Bronchial epithelial cell (primary cell): Measurements from ENCODE around the gene ITGA5. TPM values are rescaled to one million over a fixed set of nuclear protein-coding genes. Genes with fewer than 3 reads are reported as not detected.

Experiments
- DNase-seq: peaks from one replicate; pipeline ENCODE4 v3.0.0-alpha.2; 2010; ENCODE audit warnings: low read depth
- FAIRE-seq: peaks from 2 replicates; lab custom pipeline; 2011; peaks lifted over from hg19 to GRCh38; lab: Jason Lieb, UNC
- H3K27me3 ChIP-seq: 2 replicates; pipeline ENCODE4 v1.5.1; 2011; ENCODE audit warnings: low read length; ENCODE audit not compliant: control insufficient read depth, insufficient read depth
- H3K36me3 ChIP-seq: 2 replicates; pipeline ENCODE4 v1.5.1; 2011; ENCODE audit warnings: low read length; ENCODE audit not compliant: control insufficient read depth, insufficient read depth
- H3K4me3 ChIP-seq: 2 replicates; pipeline ENCODE4 v1.5.1; 2011; ENCODE audit warnings: mild to moderate bottlenecking, low read depth, low read length, control low read depth
- total RNA-seq: library from RNA; depleted of rRNA; stranded (reverse); fragments of >200 nt; gene quantifications from 2 replicates; pipeline ENCODE4 v1.2.1, GENCODE V29; 2014
- TF ChIP-seq, protein P1 (sequence below): IDR thresholded peaks from 2 replicates; pipeline ENCODE4 v1.5.1; 2011; ENCODE audit warnings: mild to moderate bottlenecking, moderate library complexity, low read length, control low read depth, inconsistent platforms; ENCODE audit not compliant: insufficient read depth, severe bottlenecking

ITGA5 gene
- total RNA-seq, 1 donor from 2014 or later = 98.5 TPM

DNA sequence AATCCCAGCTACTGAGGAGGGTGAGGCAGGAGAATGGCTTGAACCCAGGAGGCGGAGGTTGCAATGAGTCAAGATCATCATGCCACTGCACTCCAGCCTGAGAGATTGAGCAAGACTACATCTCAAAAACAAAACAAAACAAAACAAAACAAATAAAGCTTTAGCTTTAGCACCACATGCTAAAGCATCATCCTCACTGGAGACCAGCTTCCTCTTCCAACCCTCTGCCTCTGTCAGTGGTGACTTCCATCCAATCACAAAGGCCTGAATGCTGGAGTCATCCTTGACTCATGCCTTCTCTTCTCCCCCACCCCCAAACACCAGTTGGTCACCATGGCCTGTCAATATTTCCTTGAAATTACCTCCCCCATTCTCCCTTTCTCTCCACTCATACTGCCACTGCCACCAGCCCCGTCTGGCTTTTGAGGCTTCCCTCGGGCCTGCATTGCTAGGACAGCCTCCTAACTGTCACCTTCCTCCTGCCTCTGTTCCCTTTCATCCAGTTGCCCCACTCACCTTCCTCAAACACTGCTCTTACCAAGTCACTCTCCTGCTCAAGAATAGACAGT lies 35.9 kb downstream of the ITGA5 start:
- FAIRE-seq = peak; percentile 88
- TF ChIP-seq, protein P1, sequence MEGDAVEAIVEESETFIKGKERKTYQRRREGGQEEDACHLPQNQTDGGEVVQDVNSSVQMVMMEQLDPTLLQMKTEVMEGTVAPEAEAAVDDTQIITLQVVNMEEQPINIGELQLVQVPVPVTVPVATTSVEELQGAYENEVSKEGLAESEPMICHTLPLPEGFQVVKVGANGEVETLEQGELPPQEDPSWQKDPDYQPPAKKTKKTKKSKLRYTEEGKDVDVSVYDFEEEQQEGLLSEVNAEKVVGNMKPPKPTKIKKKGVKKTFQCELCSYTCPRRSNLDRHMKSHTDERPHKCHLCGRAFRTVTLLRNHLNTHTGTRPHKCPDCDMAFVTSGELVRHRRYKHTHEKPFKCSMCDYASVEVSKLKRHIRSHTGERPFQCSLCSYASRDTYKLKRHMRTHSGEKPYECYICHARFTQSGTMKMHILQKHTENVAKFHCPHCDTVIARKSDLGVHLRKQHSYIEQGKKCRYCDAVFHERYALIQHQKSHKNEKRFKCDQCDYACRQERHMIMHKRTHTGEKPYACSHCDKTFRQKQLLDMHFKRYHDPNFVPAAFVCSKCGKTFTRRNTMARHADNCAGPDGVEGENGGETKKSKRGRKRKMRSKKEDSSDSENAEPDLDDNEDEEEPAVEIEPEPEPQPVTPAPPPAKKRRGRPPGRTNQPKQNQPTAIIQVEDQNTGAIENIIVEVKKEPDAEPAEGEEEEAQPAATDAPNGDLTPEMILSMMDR = no peak
- Histone ChIP-seq H3K4me3 (no peak overlapping the region), H3K36me3 (peaks cover 17% of the 10 kb centered on the region), H3K27me3 (no peaks in the 10 kb centered on the region)
- DNase-seq = peak; percentile 99

DNA sequence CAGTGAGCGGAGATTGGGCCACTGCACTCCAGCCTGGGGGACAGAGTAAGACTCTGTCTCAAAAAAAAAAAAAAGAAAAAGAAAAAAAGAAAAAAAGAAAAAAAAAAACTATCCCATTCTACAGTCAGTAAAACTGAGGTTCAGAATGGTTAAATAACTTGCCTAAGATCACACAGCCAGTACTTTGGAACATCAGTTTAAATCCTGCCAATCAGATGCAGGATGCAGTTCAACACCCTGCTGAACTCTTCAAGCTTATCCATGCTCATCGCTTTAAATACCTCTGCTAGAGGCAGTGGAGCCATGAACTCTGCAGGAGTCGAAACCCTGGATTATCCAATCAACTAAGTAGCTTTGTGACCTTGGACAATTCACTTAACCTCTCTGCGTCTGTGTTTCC lies 37.9 kb downstream of the ITGA5 start:
- Histone ChIP-seq H3K36me3 (peaks cover 28% of the 10 kb centered on the region), H3K27me3 (no peaks in the 10 kb centered on the region), H3K4me3 (no peak overlapping the region)
- TF ChIP-seq, protein P1 = no peak
- FAIRE-seq = no peak
- DNase-seq = no peak

DNA sequence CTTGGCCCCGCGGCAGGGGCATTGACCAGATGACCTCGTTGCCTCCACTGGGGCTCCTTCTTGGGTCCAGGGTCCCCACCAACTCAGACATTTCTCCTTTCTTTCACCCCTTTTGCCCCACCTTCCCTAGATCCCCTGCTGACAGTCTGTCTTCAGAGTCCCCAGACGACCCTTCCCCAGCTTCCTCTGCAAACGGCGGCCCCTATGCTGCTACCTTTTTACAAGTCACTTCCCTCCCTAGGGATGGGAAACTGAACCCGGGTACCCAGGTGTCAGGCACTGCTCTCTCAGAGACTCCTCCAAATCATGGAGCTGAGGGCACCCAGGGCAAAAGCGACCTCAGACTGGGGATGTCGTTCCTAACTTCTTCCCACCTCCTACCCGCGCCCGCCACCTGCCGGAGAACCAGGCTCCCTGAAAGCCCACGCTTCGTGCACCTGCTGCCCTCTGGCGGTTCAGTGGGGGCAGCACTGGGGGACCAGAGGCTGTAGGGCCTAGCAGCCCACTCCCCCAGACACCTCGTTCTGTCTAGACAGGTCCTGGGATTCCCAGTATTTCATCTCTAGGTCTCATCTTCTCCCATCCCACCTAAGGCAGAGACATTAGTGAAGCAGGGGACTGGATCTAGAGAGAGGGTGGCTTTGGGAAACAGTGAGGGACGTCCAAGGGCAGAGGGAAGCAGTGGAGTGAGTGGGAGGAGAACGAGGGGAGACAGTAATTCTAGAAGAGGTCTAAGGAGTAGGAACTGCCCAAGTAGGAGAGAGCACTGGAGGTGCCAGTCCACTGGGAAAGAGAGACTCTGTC lies 39.5 kb downstream of the ITGA5 start:
- TF ChIP-seq, protein P1 = peak; percentile 100
- H3K36me3 ChIP-seq = peaks cover 38% of the 10 kb centered on the region
- H3K4me3 ChIP-seq = no peak overlapping the region
- peak; percentile 49 for DNase-seq
- no peaks in the 10 kb centered on the region for H3K27me3 ChIP-seq
- no peak for FAIRE-seq

DNA sequence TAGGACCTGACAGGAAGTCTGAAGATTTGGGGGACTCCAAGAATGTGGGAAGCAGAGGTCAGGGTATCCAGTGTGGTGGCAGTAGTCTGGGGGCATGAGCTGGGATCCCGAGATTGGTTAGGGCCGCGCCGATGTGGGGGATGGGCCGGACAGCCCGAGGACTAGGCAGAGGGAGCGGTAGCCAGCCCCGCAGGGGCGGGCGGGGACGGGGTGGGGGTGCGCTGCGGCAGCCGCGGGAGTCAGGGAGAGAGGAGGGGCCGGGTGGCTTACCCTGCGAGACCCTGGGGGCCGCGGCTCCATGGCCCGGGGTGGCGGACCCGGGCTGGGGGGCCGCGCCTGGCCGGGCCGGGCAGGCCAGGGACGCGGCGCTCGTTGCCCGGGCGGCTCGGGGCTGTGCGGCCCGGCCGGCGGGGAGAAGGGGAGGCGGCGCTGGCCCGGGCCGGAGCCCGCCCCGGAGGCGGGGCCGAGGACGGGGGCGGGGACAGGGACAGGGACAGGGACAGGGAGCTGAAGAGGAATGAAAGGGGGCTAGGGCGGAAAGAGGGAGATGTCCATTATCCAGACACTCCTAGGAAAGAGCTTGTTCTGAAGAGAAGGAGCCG lies 40.2 kb downstream of the ITGA5 start:
- Histone ChIP-seq H3K4me3 (no peak overlapping the region), H3K36me3 (peaks cover 42% of the 10 kb centered on the region), H3K27me3 (no peaks in the 10 kb centered on the region)
- TF ChIP-seq, protein P1 = no peak
- FAIRE-seq = no peak
- no peak for DNase-seq

DNA sequence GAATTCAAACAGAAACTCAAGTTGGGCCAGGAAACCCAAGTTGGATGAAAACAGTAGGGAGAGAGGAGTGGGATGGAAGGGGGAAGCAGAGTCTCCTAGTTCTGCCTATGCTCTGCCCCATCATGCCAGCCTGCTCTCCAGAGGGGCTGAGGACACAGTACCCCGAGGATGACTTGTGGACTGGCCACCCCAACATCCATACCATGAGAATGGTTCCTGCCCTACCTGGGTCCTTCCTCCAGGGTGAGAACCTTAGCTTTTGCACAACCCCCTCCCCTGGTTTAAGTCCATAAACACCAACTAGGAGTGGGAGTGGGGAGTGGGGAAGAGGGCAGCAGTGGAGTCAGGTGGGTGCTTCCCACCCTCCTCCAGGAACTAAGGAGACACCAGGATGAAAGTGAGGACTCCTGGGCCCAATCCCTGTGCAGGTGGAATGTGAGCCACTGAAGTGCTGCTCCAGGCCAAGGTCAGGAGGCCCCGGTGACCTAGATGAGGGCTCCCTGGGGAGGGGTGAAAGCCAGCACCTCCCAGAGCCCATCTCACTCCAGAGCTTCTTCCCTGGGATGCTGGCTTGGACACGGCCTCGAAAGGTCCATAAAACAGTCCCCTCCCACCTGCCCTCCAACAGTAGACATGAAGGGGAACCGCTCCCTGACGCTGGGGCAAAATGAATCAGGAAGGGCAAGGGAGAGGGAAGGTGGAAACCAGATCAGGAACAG lies 41.1 kb downstream of the ITGA5 start:
- TF ChIP-seq, protein P1 = no peak
- H3K4me3 ChIP-seq = no peak overlapping the region
- no peaks in the 10 kb centered on the region for H3K27me3 ChIP-seq
- peaks cover 47% of the 10 kb centered on the region for H3K36me3 ChIP-seq
- DNase-seq (no peak), FAIRE-seq (no peak)
